Kidney (tissue), 14 donors: Measurements from ENCODE around the gene KDM3A. TPM values are rescaled to one million over a fixed set of nuclear protein-coding genes. Genes with fewer than 3 reads are reported as not detected.

Experiments used
- DNase-seq, 5 donors: peaks; one replicate each; pipeline ENCODE4 v3.0.0-alpha.2; 2013 to 2020
- FAIRE-seq: peaks from 2 replicates; lab custom pipeline; 2012; peaks lifted over from hg19 to GRCh38; lab: Jason Lieb, UNC
- H3K27ac ChIP-seq, 2 donors: one replicate each; pipeline ENCODE4 v1.7.0; 2013; ENCODE audit warnings: low read depth in 2 of 2, low read length in 2 of 2, inconsistent platforms in 1 of 2
- H3K27me3 ChIP-seq: one replicate; pipeline ENCODE4 v1.7.1; 2013; ENCODE audit warnings: low read length, inconsistent platforms; ENCODE audit not compliant: control insufficient read depth, insufficient read depth
- H3K36me3 ChIP-seq, 3 donors: one replicate each; pipeline versions ENCODE4 v1.7.0 to v1.7.1; 2013; ENCODE audit warnings: low read length in 3 of 3, control low read depth in 1 of 3, inconsistent platforms in 1 of 3; ENCODE audit not compliant: insufficient read depth in 3 of 3, control insufficient read depth in 2 of 3
- H3K4me1 ChIP-seq, 3 donors: one replicate each; pipeline versions ENCODE4 v1.7.0 to v1.7.1; 2013; ENCODE audit warnings: low read length in 3 of 3, inconsistent platforms in 1 of 3, low read depth in 1 of 3; ENCODE audit not compliant: control insufficient read depth in 2 of 3, insufficient read depth in 2 of 3
- H3K4me3 ChIP-seq, 3 donors: one replicate each; pipeline versions ENCODE4 v1.7.0 to v1.8.1; 2013; ENCODE audit warnings: low read length in 3 of 3, control low read depth in 1 of 3, inconsistent platforms in 1 of 3
- H3K9ac ChIP-seq, 3 donors: one replicate each; pipeline versions ENCODE4 v1.7.0 to v1.7.1; 2013; ENCODE audit warnings: low read length in 3 of 3, control low read depth in 1 of 3, inconsistent platforms in 1 of 3
- H3K9me3 ChIP-seq, 3 donors: one replicate each; pipeline versions ENCODE4 v1.7.0 to v1.7.1; 2013; ENCODE audit warnings: low read length in 3 of 3, control low read depth in 1 of 3, inconsistent platforms in 1 of 3; ENCODE audit not compliant: control insufficient read depth in 2 of 3, insufficient read depth in 1 of 3
- intact Hi-C: fragments of 100-400 bp; cut with DNase I; formaldehyde crosslinking; loops from one replicate; pipeline ENCODE4 v1.11.1; 2022
- polyA plus RNA-seq: library from polyadenylated mRNA; stranded (reverse); fragments of 350-450 nt; fragmentation: Illumina TruSeq; extraction: RNeasy Lipid Tissue Mini Kit (QIAGEN cat#74804); gene quantifications from one replicate; pipeline ENCODE4 v1.2.3, GENCODE V29; 2014; ENCODE audit warnings: low read depth, low replicate concordance; ENCODE audit not compliant: insufficient read depth
- total RNA-seq: library from RNA; stranded (reverse); fragmentation: NEBNext Ultra II Directional; extraction: Animal tissue kit (Norgen Biotek cat#: 25700); gene quantifications from one replicate; pipeline ENCODE4 v1.2.1, GENCODE V29; 2021
- TF ChIP-seq, protein P1 (sequence below): IDR thresholded peaks from 3 replicates; pipeline ENCODE4 v1.5.1; 2012; ENCODE audit warnings: mild to moderate bottlenecking, moderate library complexity, borderline replicate concordance; ENCODE audit not compliant: insufficient read depth; ENCODE audit errors: extremely low read depth
- donor health status: control.
- donor health status: control.
- donor health status: control.
- donor health status: control.
- donor health status: control.
- donor health status: DM: yes; HTN: yes; CAD: no.
- donor health status: Normal renal cell carcinoma (clear cell type).

KDM3A gene
- total and polyA plus RNA-seq, 2 donors from 2014 or later: 10.9 to 43.8 TPM

- FAIRE-seq: no peak
- no peak for DNase-seq
- no peak overlapping the region for H3K4me3 ChIP-seq
Observed at GRCh38 chr2:86461042-86461743, 20.0 kb downstream of the KDM3A start.

DNA sequence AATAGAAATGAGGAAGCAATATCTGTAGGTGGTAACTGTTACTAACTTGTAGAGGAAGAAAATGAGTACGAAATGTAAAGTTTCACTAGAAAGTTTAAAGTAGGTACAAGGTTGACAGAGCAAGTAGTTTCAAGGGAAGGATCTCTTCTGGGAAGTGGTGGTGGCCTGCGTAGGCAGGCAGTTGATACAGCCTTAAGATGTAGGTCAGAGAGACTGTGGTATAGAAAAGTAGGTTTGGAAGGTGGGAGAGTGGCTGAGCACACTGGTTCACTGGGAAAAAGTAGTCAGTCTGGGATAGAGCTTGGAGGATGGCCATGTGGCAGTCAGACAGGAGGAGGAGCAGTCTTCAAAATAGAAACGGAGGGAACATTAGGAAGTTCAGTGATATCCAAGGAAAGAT lies 23.5 kb downstream of the KDM3A start:
- Histone ChIP-seq H3K4me3 (no peak overlapping the region), H3K9me3 (no peaks in the 10 kb centered on the region), H3K27me3 (no peaks in the 10 kb centered on the region), H3K27ac (no peak overlapping the region), H3K36me3 (peaks cover 5 to 72% (median 43%) of the 10 kb centered on the region in 3 donors), H3K4me1 (no peaks in the 10 kb centered on the region), H3K9ac (no peak overlapping the region)
- DNase-seq (no peak), FAIRE-seq (no peak)
- intact Hi-C loops: no loop called here
- TF ChIP-seq, protein P1, sequence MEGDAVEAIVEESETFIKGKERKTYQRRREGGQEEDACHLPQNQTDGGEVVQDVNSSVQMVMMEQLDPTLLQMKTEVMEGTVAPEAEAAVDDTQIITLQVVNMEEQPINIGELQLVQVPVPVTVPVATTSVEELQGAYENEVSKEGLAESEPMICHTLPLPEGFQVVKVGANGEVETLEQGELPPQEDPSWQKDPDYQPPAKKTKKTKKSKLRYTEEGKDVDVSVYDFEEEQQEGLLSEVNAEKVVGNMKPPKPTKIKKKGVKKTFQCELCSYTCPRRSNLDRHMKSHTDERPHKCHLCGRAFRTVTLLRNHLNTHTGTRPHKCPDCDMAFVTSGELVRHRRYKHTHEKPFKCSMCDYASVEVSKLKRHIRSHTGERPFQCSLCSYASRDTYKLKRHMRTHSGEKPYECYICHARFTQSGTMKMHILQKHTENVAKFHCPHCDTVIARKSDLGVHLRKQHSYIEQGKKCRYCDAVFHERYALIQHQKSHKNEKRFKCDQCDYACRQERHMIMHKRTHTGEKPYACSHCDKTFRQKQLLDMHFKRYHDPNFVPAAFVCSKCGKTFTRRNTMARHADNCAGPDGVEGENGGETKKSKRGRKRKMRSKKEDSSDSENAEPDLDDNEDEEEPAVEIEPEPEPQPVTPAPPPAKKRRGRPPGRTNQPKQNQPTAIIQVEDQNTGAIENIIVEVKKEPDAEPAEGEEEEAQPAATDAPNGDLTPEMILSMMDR: no peak

More at GRCh38 chr2:86461042-86461743, 20.0 kb downstream of the KDM3A start:
- H3K9me3 ChIP-seq: no peaks in the 10 kb centered on the region
- TF ChIP-seq, protein P1: no peak
- peaks cover 22 to 89% (median 42%) of the 10 kb centered on the region in 3 donors for H3K36me3 ChIP-seq
- no peaks in the 10 kb centered on the region for H3K4me1 ChIP-seq
- intact Hi-C loops: no loop called here
- no peak overlapping the region for H3K27ac ChIP-seq
- no peaks in the 10 kb centered on the region for H3K27me3 ChIP-seq
- no peak overlapping the region for H3K9ac ChIP-seq

DNA sequence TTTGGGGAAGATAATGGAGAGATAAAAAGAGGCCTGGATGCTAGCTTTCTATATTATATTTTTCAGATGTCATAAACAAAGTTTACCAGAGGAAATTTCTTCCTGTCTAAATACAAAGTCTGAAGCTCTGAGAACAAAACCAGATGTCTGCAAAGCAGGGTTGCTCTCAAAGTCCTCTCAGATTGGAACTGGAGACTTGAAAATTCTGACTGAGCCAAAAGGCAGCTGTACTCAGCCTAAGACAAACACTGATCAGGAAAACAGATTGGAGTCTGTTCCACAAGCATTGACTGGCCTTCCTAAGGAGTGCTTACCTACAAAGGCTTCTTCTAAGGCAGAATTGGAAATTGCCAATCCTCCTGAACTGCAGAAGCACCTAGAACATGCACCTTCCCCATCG lies 25.1 kb downstream of the KDM3A start:
- no peak overlapping the region for H3K9ac ChIP-seq
- no peaks in the 10 kb centered on the region for H3K4me1 ChIP-seq
- peaks cover 7 to 65% (median 37%) of the 10 kb centered on the region in 3 donors for H3K36me3 ChIP-seq
- H3K4me3 ChIP-seq: no peak overlapping the region
- DNase-seq: no peak
- H3K27me3 ChIP-seq: no peaks in the 10 kb centered on the region
- no peak overlapping the region for H3K27ac ChIP-seq
- TF ChIP-seq, protein P1: no peak
- intact Hi-C loops: no loop called here
- H3K9me3 ChIP-seq: no peaks in the 10 kb centered on the region
- FAIRE-seq: no peak
